T-cell (primary cell): ENCODE measurements around the gene NOB1. TPM values are rescaled to one million over a fixed set of nuclear protein-coding genes. Genes with fewer than 3 reads are reported as not detected.

Experiments used
- ATAC-seq, 4 experiments: fragments of 200-7000 bp in 3 of 4; fragments of 150-1000 bp in 1 of 4; cut with Tn5 transposase; replicated peaks in 1 of 4; 1 replicate in 3 of 4; 2 replicates in 1 of 4; pipeline ENCODE4 v1.10.0; 2021; ENCODE audit warnings: moderate library complexity in 3 of 4, mild to moderate bottlenecking in 2 of 4, moderate number of reproducible peaks in 1 of 4
- CTCF ChIA-PET, 2 donors: fragments of 300-600 bp; sonication (Branson Sonifier 250); formaldehyde crosslinking; loops; one replicate each; lab custom pipeline; 2022; ENCODE audit warnings: antibody characterized with exemption in 2 of 2; lab: Charles Lee
- POLR2A ChIA-PET, 2 donors: fragments of 300-600 bp; sonication (Branson Sonifier 250); formaldehyde crosslinking; loops; one replicate each; lab custom pipeline; 2022; ENCODE audit warnings: antibody characterized with exemption in 2 of 2; lab: Charles Lee
- DNase-seq, 35 experiments: peaks; one replicate each; pipeline versions ENCODE4 v3.0.0 to v3.0.0-alpha.2; 2013 to 2023
- H3K27ac ChIP-seq: one replicate; pipeline ENCODE4 v1.5.1; 2013; ENCODE audit warnings: low read length
- H3K27me3 ChIP-seq, 2 experiments: replicated peaks in 1 of 2; 1 replicate in 1 of 2; 2 replicates in 1 of 2; pipeline versions ENCODE4 v1.6.1 to v1.7.0; 2013; ENCODE audit warnings: low read length in 1 of 2, mixed read lengths in 1 of 2; ENCODE audit not compliant: control insufficient read depth in 2 of 2, insufficient read depth in 2 of 2; ENCODE audit errors: extremely low read depth in 1 of 2
- H3K36me3 ChIP-seq, 2 donors: 1 replicate in 1 of 2; 2 replicates in 1 of 2; pipeline versions ENCODE4 v1.6.1 to v1.7.0; 2013; ENCODE audit warnings: low read length in 1 of 2; ENCODE audit not compliant: control insufficient read depth in 2 of 2, insufficient read depth in 1 of 2; ENCODE audit errors: extremely low read depth in 1 of 2
- H3K4me1 ChIP-seq, 2 experiments: 1 replicate in 1 of 2; 2 replicates in 1 of 2; pipeline versions ENCODE4 v1.6.1 to v1.7.0; 2013; ENCODE audit warnings: low read length in 2 of 2, mixed read lengths in 1 of 2; ENCODE audit not compliant: insufficient read depth in 2 of 2, control insufficient read depth in 1 of 2; ENCODE audit errors: extremely low read depth in 1 of 2
- H3K4me3 ChIP-seq, 2 donors: 1 replicate in 1 of 2; 2 replicates in 1 of 2; pipeline versions ENCODE4 v1.5.1 to v1.7.0; 2013; ENCODE audit warnings: mild to moderate bottlenecking in 2 of 2, low read length in 1 of 2, moderate library complexity in 1 of 2; ENCODE audit not compliant: control insufficient read depth in 1 of 2; ENCODE audit errors: extremely low read depth in 1 of 2
- H3K9me3 ChIP-seq: 2 replicates; pipeline ENCODE4 v1.7.0; 2013
- H3K27ac Mint-ChIP-seq, 2 donors: one replicate each; pipeline ENCODE4 v1.8.0; 2020 to 2021; ENCODE audit warnings: mild to moderate bottlenecking in 2 of 2, mixed read lengths in 2 of 2
- H3K27me3 Mint-ChIP-seq, 2 donors: one replicate each; pipeline ENCODE4 v1.8.0; 2021 to 2022; ENCODE audit warnings: mixed read lengths in 2 of 2
- H3K36me3 Mint-ChIP-seq: one replicate; pipeline ENCODE4 v1.8.0; 2021; ENCODE audit warnings: mixed read lengths
- H3K4me1 Mint-ChIP-seq, 3 donors: one replicate each; pipeline ENCODE4 v1.8.0; 2020 to 2022; ENCODE audit warnings: mixed read lengths in 3 of 3, mild to moderate bottlenecking in 1 of 3
- H3K4me3 Mint-ChIP-seq, 3 donors: one replicate each; pipeline ENCODE4 v1.8.0; 2020 to 2022; ENCODE audit warnings: mild to moderate bottlenecking in 3 of 3, mixed read lengths in 3 of 3, moderate library complexity in 3 of 3
- H3K9me3 Mint-ChIP-seq, 3 donors: one replicate each; pipeline ENCODE4 v1.8.0; 2020 to 2022; ENCODE audit warnings: mixed read lengths in 3 of 3
- WGBS: methylation state at CpG from one replicate; pipeline ENCODE4 v1.1.5; 2013; ENCODE audit warnings: missing lambda C conversion rate; ENCODE audit not compliant: insufficient coverage; 5-methylcytosine and 5-hydroxymethylcytosine counted together
- total RNA-seq, 35 experiments: library from RNA in 6 of 35; stranded (reverse) in 6 of 35; fragments of 120-200 nt in 1 of 35; gene quantifications; one replicate each; pipeline versions ENCODE4 v1.2.1 to v1.2.4 and lab custom pipeline; 2013 to 2026

NOB1 gene
- total RNA-seq, 5 donors from 2014 or later (not counting 1 experiment from before 2014, with no cell fraction given): 29.7 to 66.1 (median 60.9) TPM

DNA sequence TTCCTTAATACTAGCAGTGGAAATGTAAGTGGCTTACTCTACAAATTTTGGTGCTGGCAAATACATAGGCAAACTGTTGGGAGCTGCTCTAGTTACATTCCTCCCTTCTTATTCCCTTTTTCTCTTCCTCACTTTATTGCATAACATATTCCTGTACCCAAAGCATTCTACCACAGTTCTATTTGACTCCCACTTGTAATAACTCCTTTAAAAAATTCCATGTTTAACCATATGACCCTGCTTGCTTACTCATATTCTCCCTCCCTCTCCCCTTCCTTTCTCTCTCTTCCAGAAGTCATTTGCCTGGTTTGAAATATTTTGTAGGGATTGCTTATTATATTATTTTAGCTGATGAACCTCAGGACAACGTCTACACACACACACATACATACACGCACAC lies 51.1 kb downstream of the NOB1 start:
- Mint-ChIP-seq H3K27me3 (no peaks in the 10 kb centered on the region), H3K36me3 (peaks cover 8% of the 10 kb centered on the region), H3K9me3 (no peaks in the 10 kb centered on the region), H3K27ac (peak overlapping the region; percentile 50 to 75), H3K4me3 (no peak overlapping the region), H3K4me1 (no peaks in the 10 kb centered on the region)
- Histone ChIP-seq H3K4me1 (no peaks in the 10 kb centered on the region), H3K27me3 (no peaks in the 10 kb centered on the region), H3K9me3 (no peaks in the 10 kb centered on the region), H3K27ac (no peak overlapping the region), H3K36me3 (peaks cover 0 to 8% of the 10 kb centered on the region in 2 donors), H3K4me3 (no peak overlapping the region)
- WGBS: no CpG with 5 or more reads among the region's 2 CpGs
- ATAC-seq (no peak), DNase-seq (no peak)
- ChIA-PET POLR2A (interaction anchor here (0.6 to 0.7 kb wide), 2 partner anchors 55 to 938 kb away, joined by 3 to 8 read pairs; no protein-coding TSS in a partner anchor), CTCF (interaction anchor here in 1 of 2 donors (0.6 kb wide), 1 partner anchor 31 kb away, joined by 3 read pairs; no protein-coding TSS in a partner anchor)

DNA sequence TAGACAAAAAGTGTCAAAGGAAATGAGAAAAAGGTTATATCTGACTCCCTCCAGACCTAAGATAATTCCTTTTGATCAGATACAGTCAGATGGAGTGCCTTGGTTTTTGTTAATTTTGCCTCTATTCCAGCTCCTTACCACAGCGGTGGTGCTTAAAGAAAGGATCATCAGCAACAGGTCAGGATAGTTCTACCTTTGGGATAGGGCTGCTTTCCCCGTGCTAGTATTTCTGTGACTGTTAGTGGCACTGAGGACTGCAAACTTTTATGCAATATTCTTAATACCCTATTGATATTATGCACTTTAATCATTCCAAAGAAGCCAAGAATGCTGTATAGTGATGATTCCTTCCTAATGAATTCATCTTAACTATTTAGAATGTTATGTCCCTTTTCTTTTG lies 52.9 kb downstream of the NOB1 start:
- ChIA-PET CTCF (interaction anchor here in 1 of 2 donors (1.0 kb wide), 1 partner anchor 52 kb away, joined by 3 read pairs; no protein-coding TSS in a partner anchor), POLR2A (no interaction called here)
- Histone ChIP-seq H3K9me3 (no peaks in the 10 kb centered on the region), H3K27ac (no peak overlapping the region), H3K4me1 (no peaks in the 10 kb centered on the region), H3K27me3 (no peaks in the 10 kb centered on the region), H3K4me3 (no peak overlapping the region), H3K36me3 (peaks cover 0 to 18% of the 10 kb centered on the region in 2 donors)
- DNase-seq: no peak
- Mint-ChIP-seq H3K36me3 (peaks cover 8% of the 10 kb centered on the region), H3K27ac (peak overlapping the region in 1 of 2 donors; percentile 12), H3K4me3 (no peak overlapping the region), H3K27me3 (no peaks in the 10 kb centered on the region), H3K9me3 (no peaks in the 10 kb centered on the region), H3K4me1 (no peaks in the 10 kb centered on the region)
- WGBS: no CpG with 5 or more reads among the region's 2 CpGs
- ATAC-seq: no peak

DNA sequence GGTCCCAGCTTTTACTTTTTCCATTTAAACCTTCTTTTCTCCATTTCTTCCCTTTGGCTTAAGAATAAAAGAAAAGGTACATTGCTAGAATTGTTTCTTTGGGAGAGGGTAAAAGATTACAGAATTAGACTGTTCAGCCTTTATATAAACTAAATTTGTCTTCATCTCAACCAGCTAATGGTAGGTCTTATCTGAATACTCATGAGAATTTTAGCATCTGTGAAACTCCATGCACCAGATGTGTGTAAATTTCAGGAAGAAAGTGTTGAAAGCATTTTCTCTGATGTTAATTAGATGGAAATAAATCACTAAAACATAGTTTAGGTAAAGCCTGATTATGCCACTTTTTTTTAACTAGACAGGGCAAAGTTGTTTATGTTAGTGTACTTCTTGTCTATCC lies 53.3 kb downstream of the NOB1 start:
- Mint-ChIP-seq H3K27ac (peak overlapping the region; percentile 12 to 36), H3K36me3 (peaks cover 8% of the 10 kb centered on the region)

DNA sequence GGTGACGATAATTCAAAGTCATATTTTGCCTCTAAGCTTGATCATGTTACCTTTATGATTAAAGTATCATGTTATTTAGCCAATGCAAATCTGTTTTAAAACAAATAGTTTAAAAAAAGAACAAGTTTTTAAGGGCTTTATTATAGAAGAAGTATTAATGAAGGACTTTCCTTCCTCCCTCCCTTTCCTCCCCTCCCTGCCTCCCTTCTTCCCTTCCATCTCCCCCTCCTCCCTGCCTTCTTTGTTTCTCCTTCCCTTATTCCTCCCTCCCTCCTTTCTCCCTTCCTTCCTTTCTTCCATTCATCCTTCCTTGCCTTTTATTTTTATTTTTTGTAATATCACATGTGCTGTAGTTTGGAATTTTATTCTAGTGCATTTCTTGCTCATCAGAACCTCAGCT lies 54.8 kb downstream of the NOB1 start:
- Mint-ChIP-seq H3K4me3 (no peak overlapping the region), H3K4me1 (no peaks in the 10 kb centered on the region), H3K36me3 (peaks cover 17% of the 10 kb centered on the region), H3K27ac (peak overlapping the region in 1 of 2 donors; percentile 2), H3K27me3 (no peaks in the 10 kb centered on the region), H3K9me3 (no peaks in the 10 kb centered on the region)
- ChIA-PET POLR2A (no interaction called here), CTCF (interaction anchor here in 1 of 2 donors (0.7 kb wide), 1 partner anchor 29 kb away, joined by 4 read pairs; no protein-coding TSS in a partner anchor)
- Histone ChIP-seq H3K36me3 (peaks cover 7 to 30% of the 10 kb centered on the region in 2 donors), H3K27me3 (no peaks in the 10 kb centered on the region), H3K9me3 (no peaks in the 10 kb centered on the region), H3K4me1 (no peaks in the 10 kb centered on the region), H3K4me3 (no peak overlapping the region), H3K27ac (no peak overlapping the region)
- WGBS: no CpG with 5 or more reads among the region's 1 CpG
- DNase-seq (no peak), ATAC-seq (no peak)

More for the DNA sequence above, 53.3 kb downstream of the NOB1 start:
- Mint-ChIP-seq H3K4me3 (no peak overlapping the region), H3K27me3 (no peaks in the 10 kb centered on the region), H3K4me1 (no peaks in the 10 kb centered on the region), H3K9me3 (no peaks in the 10 kb centered on the region)
- Histone ChIP-seq H3K4me3 (no peak overlapping the region), H3K27me3 (no peaks in the 10 kb centered on the region), H3K9me3 (no peaks in the 10 kb centered on the region), H3K27ac (no peak overlapping the region), H3K36me3 (peaks cover 0 to 18% of the 10 kb centered on the region in 2 donors), H3K4me1 (no peaks in the 10 kb centered on the region)
- ATAC-seq (no peak), DNase-seq (no peak)
- POLR2A ChIA-PET: no interaction called here
- CTCF ChIA-PET: no interaction called here

DNA sequence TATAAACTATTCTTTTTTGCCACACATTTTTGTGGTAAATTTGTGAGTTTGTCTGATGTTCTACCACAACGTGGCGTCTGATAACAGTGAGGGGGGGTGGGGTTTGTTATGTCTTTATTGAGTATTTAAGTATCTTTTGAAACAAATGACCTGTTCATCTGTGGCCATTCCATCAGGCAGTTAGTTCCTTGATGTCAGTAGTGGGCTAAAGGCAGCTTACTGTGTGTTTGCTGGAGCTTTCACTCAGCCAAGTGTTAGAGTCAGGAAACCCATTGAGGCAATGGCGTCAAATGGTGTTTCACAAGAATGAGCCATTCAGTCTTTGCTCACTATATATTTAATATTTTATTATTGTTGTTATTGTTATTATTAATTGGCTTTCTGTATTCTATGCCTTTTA lies 56.3 kb downstream of the NOB1 start:
- Mint-ChIP-seq H3K4me1 (no peaks in the 10 kb centered on the region), H3K36me3 (peaks cover 16% of the 10 kb centered on the region), H3K27me3 (no peaks in the 10 kb centered on the region), H3K27ac (no peak overlapping the region), H3K9me3 (no peaks in the 10 kb centered on the region), H3K4me3 (no peak overlapping the region)
- Histone ChIP-seq H3K36me3 (peaks cover 8 to 42% of the 10 kb centered on the region in 2 donors), H3K4me3 (no peak overlapping the region), H3K9me3 (no peaks in the 10 kb centered on the region), H3K27me3 (no peaks in the 10 kb centered on the region), H3K27ac (no peak overlapping the region), H3K4me1 (no peaks in the 10 kb centered on the region)
- DNase-seq: no peak
- ChIA-PET POLR2A (no interaction called here), CTCF (interaction anchor here in 1 of 2 donors (0.6 kb wide), 1 partner anchor 39 kb away, joined by 5 read pairs; no protein-coding TSS in a partner anchor)
- ATAC-seq: no peak
- no CpG with 5 or more reads among the region's 3 CpGs for WGBS

DNA sequence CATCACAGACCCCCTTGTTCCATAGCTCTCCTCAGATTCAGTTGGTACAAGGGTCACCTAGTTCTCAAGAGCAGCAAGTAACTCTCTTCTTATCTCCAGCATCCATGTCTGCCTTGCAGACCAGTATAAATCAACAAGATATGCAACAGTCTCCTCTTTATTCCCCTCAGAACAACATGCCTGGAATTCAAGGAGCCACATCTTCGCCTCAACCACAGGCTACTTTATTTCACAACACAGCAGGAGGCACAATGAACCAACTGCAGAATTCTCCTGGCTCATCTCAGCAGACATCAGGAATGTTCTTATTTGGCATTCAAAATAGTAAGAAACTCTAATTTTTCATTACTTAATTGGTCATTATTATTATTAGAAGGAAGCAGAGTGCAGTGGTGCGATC lies 60.8 kb downstream of the NOB1 start:
- Mint-ChIP-seq H3K4me3 (no peak overlapping the region), H3K27me3 (no peaks in the 10 kb centered on the region), H3K9me3 (no peaks in the 10 kb centered on the region), H3K36me3 (peaks cover 47% of the 10 kb centered on the region), H3K4me1 (no peaks in the 10 kb centered on the region), H3K27ac (no peak overlapping the region)
- Histone ChIP-seq H3K4me1 (no peaks in the 10 kb centered on the region), H3K9me3 (no peaks in the 10 kb centered on the region), H3K36me3 (peaks cover 19 to 56% of the 10 kb centered on the region in 2 donors), H3K4me3 (no peak overlapping the region), H3K27ac (no peak overlapping the region), H3K27me3 (no peaks in the 10 kb centered on the region)
- ChIA-PET CTCF (interaction anchor here in 1 of 2 donors (0.6 kb wide), 1 partner anchor 9 kb away, joined by 3 read pairs; no protein-coding TSS in a partner anchor), POLR2A (interaction anchor here in 1 of 2 donors (0.5 kb wide), 1 partner anchor 12 kb away, joined by 4 read pairs; no protein-coding TSS in a partner anchor)
- no peak for ATAC-seq
- no peak for DNase-seq
- no CpG with 5 or more reads among the region's 2 CpGs for WGBS
